HCT116 (cell line): ENCODE measurements around the gene KANK4.

ENCODE experiments used
- FOSL1 ChIP-seq: IDR thresholded peaks from 2 replicates; pipeline ENCODE4 v1.6.1; 2012; ENCODE audit warnings: low read depth
- POLR2AphosphoS5 ChIP-seq: IDR thresholded peaks from 2 replicates; pipeline ENCODE4 v1.6.1; 2011; ENCODE audit warnings: mild to moderate bottlenecking, low read depth, low read length, moderate library complexity
- REST ChIP-seq: IDR thresholded peaks from 2 replicates; pipeline ENCODE4 v1.6.1; 2012; ENCODE audit warnings: low read depth
- TCF7L2 ChIP-seq: IDR thresholded peaks from 2 replicates; pipeline ENCODE4 v1.7.0; 2011; ENCODE audit warnings: borderline replicate concordance, inconsistent platforms; ENCODE audit not compliant: insufficient read depth, insufficient read length; ENCODE audit errors: extremely low read depth

DNA sequence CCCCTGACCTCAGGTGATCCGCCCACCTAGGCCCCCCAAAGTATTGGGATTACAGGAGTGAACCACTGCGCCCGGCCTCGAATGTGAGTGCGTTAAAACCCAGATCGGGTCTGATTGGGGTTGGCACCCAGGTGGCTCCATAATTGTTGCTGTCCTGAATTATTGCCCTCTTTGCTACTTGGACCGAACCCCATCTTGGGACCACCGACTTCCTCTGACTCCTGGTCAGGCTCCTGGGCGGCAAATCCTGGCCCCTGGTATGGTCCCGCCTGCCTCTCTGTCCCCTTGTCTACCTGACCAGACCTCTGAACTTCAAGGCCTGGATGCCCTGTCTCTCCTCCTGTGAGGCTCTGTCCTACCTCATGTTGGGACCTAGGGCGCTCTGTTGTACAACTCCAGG is 91.7 kb downstream of the KANK4 start:
- TF ChIP-seq FOSL1 (no peak), REST (no peak), POLR2AphosphoS5 (no peak), TCF7L2 (no peak)
